ENCODE data around the gene COPB1.

GRCh38 chr11:14451825-14452224 is 47.8 kb downstream of the COPB1 start:
- no peak for TF ChIP-seq CTCF (IDR thresholded peaks at IDR 0.05)
- no peak for TF ChIP-seq POLR2AphosphoS5 (IDR thresholded peaks at IDR 0.05)
